Neural crest cell (in vitro differentiated cells): ENCODE measurements around the gene NLGN4X. TPM values are rescaled to one million over a fixed set of nuclear protein-coding genes. Genes with fewer than 3 reads are reported as not detected.

Experiments used
- DNase-seq: peaks from one replicate; pipeline ENCODE4 v3.0.0; 2021; ENCODE audit warnings: low read depth, mixed read lengths, low spot score
- H3K27ac Mint-ChIP-seq: one replicate; pipeline ENCODE4 v1.8.0; 2021; ENCODE audit warnings: mild to moderate bottlenecking, mixed read lengths; ENCODE audit not compliant: unreplicated experiment
- H3K27me3 Mint-ChIP-seq: 2 replicates; pipeline ENCODE4 v1.8.0; 2021; ENCODE audit warnings: low read depth, mild to moderate bottlenecking, mixed read lengths
- H3K36me3 Mint-ChIP-seq: 2 replicates; pipeline ENCODE4 v1.8.0; 2021; ENCODE audit warnings: low read depth, mild to moderate bottlenecking, mixed read lengths
- H3K4me1 Mint-ChIP-seq: 2 replicates; pipeline ENCODE4 v1.8.0; 2021; ENCODE audit warnings: mixed read lengths
- H3K4me3 Mint-ChIP-seq: one replicate; pipeline ENCODE4 v1.8.0; 2021; ENCODE audit warnings: mild to moderate bottlenecking, mixed read lengths
- H3K9me3 Mint-ChIP-seq: 2 replicates; pipeline ENCODE4 v1.8.0; 2021; ENCODE audit warnings: mixed read lengths
- total RNA-seq: library from RNA; stranded (reverse); gene quantifications from 2 replicates; pipeline ENCODE4 v1.2.1, GENCODE V29; 2021
- TF ChIP-seq, protein P1 (sequence below): fragments of 200-600 bp; sonication (generic); conservative IDR thresholded peaks from 2 replicates; pipeline ENCODE4 v1.5.0; 2021; ENCODE audit warnings: antibody characterized with exemption, mild to moderate bottlenecking

The NLGN4X gene
- total RNA-seq, 1 donor from 2014 or later = 57.8 TPM

DNA sequence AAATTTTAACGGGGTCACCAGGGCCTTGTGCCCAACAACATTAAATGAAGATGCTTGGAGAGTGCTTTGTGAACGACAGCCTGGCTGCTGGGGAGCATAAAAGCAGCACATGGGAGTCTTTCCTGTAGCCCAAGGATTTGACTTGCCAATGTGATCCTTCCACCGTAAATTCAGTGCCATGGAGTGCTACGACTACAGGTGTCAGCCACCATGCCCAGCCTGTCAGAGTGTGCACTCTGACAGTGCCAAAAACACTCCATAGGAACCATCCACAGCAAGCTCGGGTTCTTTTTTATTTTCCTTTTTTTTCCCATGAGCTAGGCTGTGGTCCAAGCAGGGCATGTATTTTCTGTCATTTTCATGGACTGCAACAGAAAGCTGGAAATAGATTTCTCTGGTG is 156.9 kb downstream of the NLGN4X start:
- DNase-seq = no peak
- Mint-ChIP-seq H3K27me3 (no peaks in the 10 kb centered on the region), H3K36me3 (peaks cover 23% of the 10 kb centered on the region), H3K4me1 (peaks cover 10% of the 10 kb centered on the region), H3K4me3 (no peak overlapping the region), H3K9me3 (peaks cover 11% of the 10 kb centered on the region), H3K27ac (no peak overlapping the region)
- TF ChIP-seq, protein P1, sequence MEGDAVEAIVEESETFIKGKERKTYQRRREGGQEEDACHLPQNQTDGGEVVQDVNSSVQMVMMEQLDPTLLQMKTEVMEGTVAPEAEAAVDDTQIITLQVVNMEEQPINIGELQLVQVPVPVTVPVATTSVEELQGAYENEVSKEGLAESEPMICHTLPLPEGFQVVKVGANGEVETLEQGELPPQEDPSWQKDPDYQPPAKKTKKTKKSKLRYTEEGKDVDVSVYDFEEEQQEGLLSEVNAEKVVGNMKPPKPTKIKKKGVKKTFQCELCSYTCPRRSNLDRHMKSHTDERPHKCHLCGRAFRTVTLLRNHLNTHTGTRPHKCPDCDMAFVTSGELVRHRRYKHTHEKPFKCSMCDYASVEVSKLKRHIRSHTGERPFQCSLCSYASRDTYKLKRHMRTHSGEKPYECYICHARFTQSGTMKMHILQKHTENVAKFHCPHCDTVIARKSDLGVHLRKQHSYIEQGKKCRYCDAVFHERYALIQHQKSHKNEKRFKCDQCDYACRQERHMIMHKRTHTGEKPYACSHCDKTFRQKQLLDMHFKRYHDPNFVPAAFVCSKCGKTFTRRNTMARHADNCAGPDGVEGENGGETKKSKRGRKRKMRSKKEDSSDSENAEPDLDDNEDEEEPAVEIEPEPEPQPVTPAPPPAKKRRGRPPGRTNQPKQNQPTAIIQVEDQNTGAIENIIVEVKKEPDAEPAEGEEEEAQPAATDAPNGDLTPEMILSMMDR = no peak

DNA sequence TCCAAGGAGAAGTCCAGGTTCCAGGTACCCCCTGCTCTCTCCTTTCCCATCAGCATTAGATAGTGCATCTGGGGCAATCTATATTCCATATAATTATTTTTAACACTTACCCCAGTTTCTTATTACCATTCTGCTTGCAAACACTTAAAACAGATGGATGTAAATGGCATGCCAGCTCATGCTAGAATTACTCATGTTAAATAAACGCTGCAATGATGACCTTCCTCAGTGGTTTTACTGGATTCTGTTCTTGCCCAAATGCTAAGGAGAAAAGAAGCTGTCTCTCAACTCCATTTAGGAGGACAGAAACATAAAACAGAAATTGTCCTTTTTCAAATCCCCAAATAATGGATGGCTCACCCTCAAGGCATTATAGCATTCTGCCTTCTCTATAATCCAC is 161.1 kb downstream of the NLGN4X start:
- Mint-ChIP-seq H3K4me3 (no peak overlapping the region), H3K9me3 (peaks cover 2% of the 10 kb centered on the region), H3K27me3 (no peaks in the 10 kb centered on the region), H3K27ac (no peak overlapping the region), H3K36me3 (peaks cover 10% of the 10 kb centered on the region), H3K4me1 (peaks cover 1% of the 10 kb centered on the region)
- DNase-seq = no peak
- TF ChIP-seq, protein P1 = no peak

DNA sequence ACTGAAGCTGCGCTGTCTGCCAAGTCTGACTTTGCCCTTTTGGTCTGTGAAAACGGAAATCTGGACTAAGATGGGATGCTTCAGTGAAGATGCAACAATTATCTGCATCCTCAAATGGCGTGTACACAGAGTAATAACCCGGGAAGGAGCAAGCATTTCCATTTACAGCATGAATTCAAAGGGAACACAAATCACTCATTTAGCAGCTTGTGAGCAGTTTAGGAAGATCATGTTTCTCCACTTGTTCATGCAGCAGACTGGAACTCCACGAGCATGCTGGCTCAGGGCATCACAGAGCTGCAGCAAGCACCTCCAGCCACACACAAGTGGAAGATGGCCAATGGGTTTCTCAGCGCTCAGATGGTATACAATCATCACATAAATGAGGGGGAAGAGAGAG is 175.5 kb downstream of the NLGN4X start:
- H3K27ac Mint-ChIP-seq = no peak overlapping the region
- no peaks in the 10 kb centered on the region for H3K27me3 Mint-ChIP-seq
- H3K9me3 Mint-ChIP-seq = peaks cover 9% of the 10 kb centered on the region
- H3K36me3 Mint-ChIP-seq = peaks cover 2% of the 10 kb centered on the region
- no peak overlapping the region for H3K4me3 Mint-ChIP-seq
- no peak for DNase-seq
- TF ChIP-seq, protein P1 = no peak
- H3K4me1 Mint-ChIP-seq = peaks cover 5% of the 10 kb centered on the region

DNA sequence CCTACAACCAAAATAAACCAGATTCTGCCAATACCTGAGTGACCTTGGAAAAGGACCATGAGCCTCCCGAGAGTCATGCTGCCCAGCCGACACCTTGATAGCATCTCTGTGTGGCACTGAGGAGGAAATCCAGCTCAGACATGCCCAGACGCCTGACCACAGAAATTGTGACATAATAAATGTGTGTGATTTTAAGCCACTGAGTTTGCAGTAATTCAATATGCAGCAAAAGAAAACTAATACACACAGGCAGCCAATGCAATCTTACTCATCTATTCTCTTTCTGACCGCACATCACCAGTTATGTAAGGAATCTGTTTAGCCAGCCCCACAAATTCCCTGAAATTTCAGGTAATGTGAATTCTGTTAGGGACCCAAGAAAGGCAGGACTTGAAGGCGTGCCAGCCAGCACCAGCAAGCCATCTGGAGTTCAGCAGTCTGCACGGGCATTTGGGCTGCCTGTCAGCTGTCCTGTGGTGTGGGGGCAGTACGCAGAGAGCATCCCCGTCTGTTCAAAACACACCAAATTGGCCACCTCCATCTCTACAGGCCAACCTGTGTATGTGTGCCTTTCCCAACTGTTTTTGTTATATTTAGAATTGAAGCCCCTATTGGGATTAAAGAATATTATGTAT is 176.4 kb downstream of the NLGN4X start:
- Mint-ChIP-seq H3K9me3 (peaks cover 9% of the 10 kb centered on the region), H3K27me3 (no peaks in the 10 kb centered on the region), H3K4me3 (no peak overlapping the region), H3K4me1 (peaks cover 5% of the 10 kb centered on the region), H3K27ac (peak overlapping the region; percentile 31), H3K36me3 (peaks cover 2% of the 10 kb centered on the region)
- TF ChIP-seq, protein P1 = no peak
- no peak for DNase-seq

DNA sequence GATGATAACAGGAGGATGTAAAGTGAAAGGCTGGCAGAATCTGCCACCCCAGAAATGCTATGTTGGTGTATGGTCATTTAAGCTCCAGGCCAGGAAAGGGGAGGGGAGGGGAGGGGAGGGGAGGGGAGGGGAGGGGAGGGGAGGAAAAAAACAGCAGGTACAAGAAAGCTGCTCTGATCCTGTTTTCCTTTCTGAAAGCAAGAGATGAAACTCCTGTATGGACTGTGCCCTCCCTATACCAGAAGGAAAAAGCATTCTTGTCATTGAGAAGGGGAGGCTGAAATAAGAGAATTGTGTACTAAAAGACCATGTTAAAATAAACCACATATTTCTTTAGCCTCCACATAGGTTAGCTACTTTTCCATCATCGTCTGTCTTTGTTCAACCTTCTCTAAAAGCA is 179.5 kb downstream of the NLGN4X start:
- H3K27me3 Mint-ChIP-seq = no peaks in the 10 kb centered on the region
- peaks cover 5% of the 10 kb centered on the region for H3K4me1 Mint-ChIP-seq
- H3K36me3 Mint-ChIP-seq = peaks cover 2% of the 10 kb centered on the region
- H3K9me3 Mint-ChIP-seq = peaks cover 9% of the 10 kb centered on the region
- no peak for DNase-seq
- H3K27ac Mint-ChIP-seq = no peak overlapping the region
- TF ChIP-seq, protein P1 = no peak
- no peak overlapping the region for H3K4me3 Mint-ChIP-seq
